GM12864 (cell line): ENCODE measurements around the gene RLN3.
A peak's percentile ranks its signal among the peaks of the same experiment; 100 is the strongest.

Source experiments
- DNase-seq: peaks from one replicate; pipeline ENCODE4 v3.0.0-alpha.2; 2011; ENCODE audit warnings: low read depth
- H3K4me3 ChIP-seq: 2 replicates; pipeline ENCODE4 v1.5.1; 2011; ENCODE audit warnings: mild to moderate bottlenecking, low read depth, low read length, control low read depth
- TF ChIP-seq, protein P1 (sequence below): IDR thresholded peaks from 2 replicates; pipeline ENCODE4 v1.5.1; 2011; ENCODE audit warnings: low read depth, mild to moderate bottlenecking, moderate library complexity, low read length, control low read depth, inconsistent platforms; ENCODE audit errors: missing control alignments

The RLN3 gene

GRCh38 chr19:14061751-14062557 lies 34.0 kb downstream of the RLN3 start, which contains the start of gene PALM3:
TSS of gene PALM3 (minus strand) at chr19:14062076. CDS start at chr19:14061980, 96 bp downstream.
- TF ChIP-seq, protein P1, sequence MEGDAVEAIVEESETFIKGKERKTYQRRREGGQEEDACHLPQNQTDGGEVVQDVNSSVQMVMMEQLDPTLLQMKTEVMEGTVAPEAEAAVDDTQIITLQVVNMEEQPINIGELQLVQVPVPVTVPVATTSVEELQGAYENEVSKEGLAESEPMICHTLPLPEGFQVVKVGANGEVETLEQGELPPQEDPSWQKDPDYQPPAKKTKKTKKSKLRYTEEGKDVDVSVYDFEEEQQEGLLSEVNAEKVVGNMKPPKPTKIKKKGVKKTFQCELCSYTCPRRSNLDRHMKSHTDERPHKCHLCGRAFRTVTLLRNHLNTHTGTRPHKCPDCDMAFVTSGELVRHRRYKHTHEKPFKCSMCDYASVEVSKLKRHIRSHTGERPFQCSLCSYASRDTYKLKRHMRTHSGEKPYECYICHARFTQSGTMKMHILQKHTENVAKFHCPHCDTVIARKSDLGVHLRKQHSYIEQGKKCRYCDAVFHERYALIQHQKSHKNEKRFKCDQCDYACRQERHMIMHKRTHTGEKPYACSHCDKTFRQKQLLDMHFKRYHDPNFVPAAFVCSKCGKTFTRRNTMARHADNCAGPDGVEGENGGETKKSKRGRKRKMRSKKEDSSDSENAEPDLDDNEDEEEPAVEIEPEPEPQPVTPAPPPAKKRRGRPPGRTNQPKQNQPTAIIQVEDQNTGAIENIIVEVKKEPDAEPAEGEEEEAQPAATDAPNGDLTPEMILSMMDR, result no peak
- DNase-seq, result no peak
- no peak within 1 kb of the TSS for H3K4me3 ChIP-seq

DNA sequence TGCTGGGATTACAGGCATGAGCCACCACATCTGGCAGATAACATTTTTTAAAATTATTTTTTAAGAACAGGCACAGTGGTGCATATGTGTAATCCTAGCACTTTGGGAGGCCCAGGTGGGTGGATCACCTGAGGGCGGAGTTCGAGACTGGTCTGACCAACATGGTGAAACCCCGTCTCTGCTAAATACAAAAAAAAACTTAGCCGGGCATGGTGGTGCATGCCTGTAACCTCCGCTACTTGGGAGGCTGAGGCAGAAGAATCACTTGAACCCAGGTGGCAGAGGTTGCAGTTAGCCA lies 34.6 kb downstream of the RLN3 start:
- H3K4me3 ChIP-seq, result no peak overlapping the region
- TF ChIP-seq, protein P1, result no peak
- no peak for DNase-seq

DNA sequence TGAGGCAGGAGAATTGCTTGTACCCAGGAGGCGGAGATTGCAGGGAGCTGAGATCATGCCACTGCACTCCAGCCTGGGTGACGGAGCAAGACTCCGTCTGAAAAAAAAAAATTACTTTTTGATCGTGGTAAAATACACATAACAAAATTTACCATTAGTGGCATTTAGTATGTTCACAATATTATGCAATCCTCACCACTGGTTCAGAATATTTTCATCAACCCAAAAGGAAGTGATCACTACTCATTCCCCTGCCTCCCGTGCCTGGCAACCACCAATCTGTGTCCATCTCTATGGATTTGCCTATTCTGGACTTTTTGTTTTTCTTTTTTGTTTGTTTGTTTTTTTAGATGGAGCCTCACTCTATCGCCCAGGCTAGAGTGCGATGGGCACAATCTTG lies 35.2 kb downstream of the RLN3 start:
- no peak for DNase-seq
- TF ChIP-seq, protein P1, result no peak
- no peak overlapping the region for H3K4me3 ChIP-seq

GRCh38 chr19:14066134-14066533 lies 38.2 kb downstream of the RLN3 start:
- no peak overlapping the region for H3K4me3 ChIP-seq
- TF ChIP-seq, protein P1, result no peak
- DNase-seq, result no peak

GRCh38 chr19:14070268-14071050 lies 42.5 kb downstream of the RLN3 start:
- no peak for DNase-seq
- TF ChIP-seq, protein P1, result no peak
- H3K4me3 ChIP-seq, result no peak overlapping the region

- TF ChIP-seq, protein P1, result no peak
- no peak for DNase-seq
- peak within 1 kb of the TSS; percentile 64 for H3K4me3 ChIP-seq
Measured at GRCh38 chr19:14072535-14073260, 44.8 kb downstream of the RLN3 start, which contains the start of gene MISP3. TSS of gene MISP3 (plus strand) at chr19:14072786. CDS start at chr19:14073310, 524 bp downstream.
